Activated B cell treated with CpG ODN at 0.5 μM for 24 hours (primary cell): ENCODE measurements around the gene ZDHHC8. TPM values are rescaled to one million over a fixed set of nuclear protein-coding genes. Genes with fewer than 3 reads are reported as not detected.

Experiments used
- ATAC-seq: fragments of 200-7000 bp; cut with Tn5 transposase; one replicate; pipeline ENCODE4 v1.10.0; 2021; ENCODE audit warnings: low read depth, mild to moderate bottlenecking, moderate library complexity
- CTCF ChIA-PET: fragments of 350-600 bp; sonication (Branson Sonifier 250); formaldehyde crosslinking; loops from one replicate; lab custom pipeline; 2021; ENCODE audit warnings: antibody characterized with exemption; lab: Charles Lee
- POLR2A ChIA-PET: fragments of 350-600 bp; sonication (Branson Sonifier 250); formaldehyde crosslinking; loops from one replicate; lab custom pipeline; 2021; ENCODE audit warnings: antibody characterized with exemption; lab: Charles Lee
- DNase-seq: peaks from one replicate; pipeline ENCODE4 v3.0.0; 2022
- H3K27ac Mint-ChIP-seq: one replicate; pipeline ENCODE4 v1.8.0; 2020; ENCODE audit warnings: mixed read lengths
- H3K27me3 Mint-ChIP-seq: one replicate; pipeline ENCODE4 v1.8.0; 2021; ENCODE audit warnings: mixed read lengths
- H3K36me3 Mint-ChIP-seq: one replicate; pipeline ENCODE4 v1.8.0; 2021; ENCODE audit warnings: low read depth, mixed read lengths
- H3K4me1 Mint-ChIP-seq: one replicate; pipeline ENCODE4 v1.8.0; 2021; ENCODE audit warnings: mixed read lengths
- H3K4me3 Mint-ChIP-seq: one replicate; pipeline ENCODE4 v1.8.0; 2020; ENCODE audit warnings: mild to moderate bottlenecking, mixed read lengths
- H3K9me3 Mint-ChIP-seq: one replicate; pipeline ENCODE4 v1.8.0; 2020; ENCODE audit warnings: mixed read lengths
- intact Hi-C: fragments of 100-400 bp; cut with micrococcal nuclease; formaldehyde crosslinking; loops from one replicate; pipeline ENCODE4 v1.15.1; 2024
- total RNA-seq: library from RNA; stranded (reverse); gene quantifications from 2 replicates; pipeline ENCODE4 v1.2.3, GENCODE V29; 2022
- TF ChIP-seq, protein P1 (sequence below): fragments of 200-600 bp; IDR thresholded peaks from one replicate; pipeline ENCODE4 v1.8.0; 2022; ENCODE audit warnings: antibody characterized with exemption, mild to moderate bottlenecking

ZDHHC8 gene
- total RNA-seq, 1 donor from 2014 or later: 65.6 TPM

DNA sequence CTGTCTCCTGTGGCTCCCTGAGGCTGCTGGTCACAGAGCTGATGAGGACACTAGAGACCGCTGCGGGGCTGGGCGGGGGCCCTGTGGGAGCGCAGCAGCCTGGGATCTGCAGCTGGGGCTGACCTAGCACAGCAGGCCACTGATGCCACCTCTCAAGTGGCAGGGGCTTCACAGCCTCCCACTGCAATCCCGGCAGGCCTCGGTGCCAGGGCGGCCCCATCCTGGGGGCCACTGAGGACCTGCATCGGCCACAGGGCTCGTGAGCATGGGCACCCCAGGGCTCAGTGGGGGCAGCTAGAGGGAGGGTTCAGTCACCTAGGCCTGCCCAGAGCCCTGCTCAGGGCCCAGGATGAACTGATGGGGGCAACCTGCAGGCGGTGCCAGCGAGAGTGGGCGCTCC lies 33.8 kb downstream of the ZDHHC8 start:
- no peaks in the 10 kb centered on the region for H3K36me3 Mint-ChIP-seq
- intact Hi-C loops: no loop called here
- peaks cover under 1% of the 10 kb centered on the region for H3K27me3 Mint-ChIP-seq
- no peaks in the 10 kb centered on the region for H3K9me3 Mint-ChIP-seq
- ChIA-PET POLR2A (no interaction called here), CTCF (no interaction called here)
- no peaks in the 10 kb centered on the region for H3K4me1 Mint-ChIP-seq
- ATAC-seq (no peak), DNase-seq (no peak)
- H3K27ac Mint-ChIP-seq: no peak overlapping the region
- H3K4me3 Mint-ChIP-seq: no peak overlapping the region
- TF ChIP-seq, protein P1, sequence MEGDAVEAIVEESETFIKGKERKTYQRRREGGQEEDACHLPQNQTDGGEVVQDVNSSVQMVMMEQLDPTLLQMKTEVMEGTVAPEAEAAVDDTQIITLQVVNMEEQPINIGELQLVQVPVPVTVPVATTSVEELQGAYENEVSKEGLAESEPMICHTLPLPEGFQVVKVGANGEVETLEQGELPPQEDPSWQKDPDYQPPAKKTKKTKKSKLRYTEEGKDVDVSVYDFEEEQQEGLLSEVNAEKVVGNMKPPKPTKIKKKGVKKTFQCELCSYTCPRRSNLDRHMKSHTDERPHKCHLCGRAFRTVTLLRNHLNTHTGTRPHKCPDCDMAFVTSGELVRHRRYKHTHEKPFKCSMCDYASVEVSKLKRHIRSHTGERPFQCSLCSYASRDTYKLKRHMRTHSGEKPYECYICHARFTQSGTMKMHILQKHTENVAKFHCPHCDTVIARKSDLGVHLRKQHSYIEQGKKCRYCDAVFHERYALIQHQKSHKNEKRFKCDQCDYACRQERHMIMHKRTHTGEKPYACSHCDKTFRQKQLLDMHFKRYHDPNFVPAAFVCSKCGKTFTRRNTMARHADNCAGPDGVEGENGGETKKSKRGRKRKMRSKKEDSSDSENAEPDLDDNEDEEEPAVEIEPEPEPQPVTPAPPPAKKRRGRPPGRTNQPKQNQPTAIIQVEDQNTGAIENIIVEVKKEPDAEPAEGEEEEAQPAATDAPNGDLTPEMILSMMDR: no peak

DNA sequence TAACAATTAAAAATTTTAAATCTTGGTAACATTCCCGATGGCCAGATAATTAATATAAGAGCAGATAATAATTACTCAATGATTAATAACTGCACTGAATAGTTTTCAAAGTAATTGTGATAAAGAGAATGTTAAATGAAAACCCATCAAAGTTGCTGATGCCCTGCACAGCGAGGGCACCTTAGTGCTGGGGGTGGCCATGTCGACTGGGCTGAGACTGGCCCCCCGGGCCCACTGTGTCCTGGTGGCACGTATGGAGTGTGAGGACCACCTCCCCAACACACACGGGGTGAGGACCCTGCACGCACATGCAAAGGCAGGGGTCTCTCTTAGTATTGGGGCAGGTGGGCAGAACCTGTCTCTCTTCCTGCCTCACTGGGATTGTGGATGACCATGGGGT lies 34.3 kb downstream of the ZDHHC8 start:
- Mint-ChIP-seq H3K27ac (no peak overlapping the region), H3K4me1 (no peaks in the 10 kb centered on the region), H3K9me3 (no peaks in the 10 kb centered on the region), H3K27me3 (peaks cover 2% of the 10 kb centered on the region), H3K4me3 (no peak overlapping the region), H3K36me3 (no peaks in the 10 kb centered on the region)
- intact Hi-C loops: no loop called here
- DNase-seq: no peak
- ChIA-PET POLR2A (no interaction called here), CTCF (no interaction called here)
- no peak for ATAC-seq
- TF ChIP-seq, protein P1: no peak

DNA sequence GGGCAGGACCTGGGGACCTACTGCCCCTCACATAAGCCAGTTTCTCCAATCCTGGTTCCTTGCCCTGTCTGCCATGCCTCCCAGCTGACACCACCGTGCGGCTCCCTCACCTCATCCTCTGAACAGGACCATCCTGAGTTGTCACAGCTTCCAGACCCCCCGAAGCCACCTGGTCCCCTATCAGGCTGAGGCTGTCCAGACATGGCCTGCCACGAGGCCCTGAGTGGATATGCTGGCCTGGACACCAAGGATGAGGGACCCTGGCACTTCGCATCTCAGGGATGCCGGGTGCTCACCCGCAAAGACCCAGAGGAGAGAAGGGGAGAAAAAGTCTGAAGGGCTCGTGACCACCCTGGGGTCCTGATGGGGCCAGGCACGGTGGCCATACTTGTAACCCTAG lies 35.1 kb downstream of the ZDHHC8 start:
- Mint-ChIP-seq H3K4me1 (no peaks in the 10 kb centered on the region), H3K27ac (no peak overlapping the region), H3K4me3 (no peak overlapping the region), H3K9me3 (no peaks in the 10 kb centered on the region), H3K36me3 (no peaks in the 10 kb centered on the region), H3K27me3 (peaks cover 2% of the 10 kb centered on the region)
- intact Hi-C loops: no loop called here
- ChIA-PET POLR2A (no interaction called here), CTCF (no interaction called here)
- DNase-seq (no peak), ATAC-seq (no peak)
- TF ChIP-seq, protein P1: no peak

DNA sequence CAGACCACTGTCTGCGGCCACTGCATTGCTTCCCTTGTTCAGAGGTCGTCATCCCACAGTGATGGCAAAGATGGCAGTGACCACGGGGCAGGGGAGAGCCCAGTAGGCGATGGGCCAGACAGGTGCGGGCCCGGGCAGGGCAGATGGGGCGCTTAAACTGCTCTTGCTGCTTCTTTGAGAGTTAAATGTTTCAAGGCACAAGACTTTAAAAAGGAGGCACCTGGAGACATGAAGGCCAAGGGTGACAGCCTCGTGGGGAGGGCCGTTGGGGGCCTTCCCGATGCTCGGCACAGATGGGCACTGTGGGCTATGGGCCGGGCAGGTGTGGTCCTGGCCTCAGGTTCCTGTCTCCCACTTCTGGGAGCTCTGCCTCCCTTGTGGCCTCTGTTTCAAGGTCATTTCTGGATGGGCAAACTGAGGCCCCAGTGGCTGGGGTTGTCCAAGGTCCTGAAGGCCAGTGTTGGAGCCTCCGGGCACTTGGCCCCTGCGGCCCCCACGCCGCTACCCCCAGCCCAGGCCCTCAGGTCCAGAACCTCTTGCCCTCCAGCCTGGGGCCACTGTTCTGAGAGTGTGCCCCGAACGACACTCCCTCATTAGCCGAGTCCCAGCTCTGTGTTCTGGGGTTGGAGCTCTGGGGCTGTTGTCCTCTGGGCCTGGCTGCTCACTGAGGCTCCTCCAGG lies 36.2 kb downstream of the ZDHHC8 start:
- intact Hi-C loops: no loop called here
- POLR2A ChIA-PET: no interaction called here
- DNase-seq (no peak), ATAC-seq (no peak)
- Mint-ChIP-seq H3K9me3 (no peaks in the 10 kb centered on the region), H3K27ac (no peak overlapping the region), H3K27me3 (peaks cover 2% of the 10 kb centered on the region), H3K4me1 (no peaks in the 10 kb centered on the region), H3K36me3 (no peaks in the 10 kb centered on the region), H3K4me3 (no peak overlapping the region)
- TF ChIP-seq, protein P1: no peak
- CTCF ChIA-PET: no interaction called here

DNA sequence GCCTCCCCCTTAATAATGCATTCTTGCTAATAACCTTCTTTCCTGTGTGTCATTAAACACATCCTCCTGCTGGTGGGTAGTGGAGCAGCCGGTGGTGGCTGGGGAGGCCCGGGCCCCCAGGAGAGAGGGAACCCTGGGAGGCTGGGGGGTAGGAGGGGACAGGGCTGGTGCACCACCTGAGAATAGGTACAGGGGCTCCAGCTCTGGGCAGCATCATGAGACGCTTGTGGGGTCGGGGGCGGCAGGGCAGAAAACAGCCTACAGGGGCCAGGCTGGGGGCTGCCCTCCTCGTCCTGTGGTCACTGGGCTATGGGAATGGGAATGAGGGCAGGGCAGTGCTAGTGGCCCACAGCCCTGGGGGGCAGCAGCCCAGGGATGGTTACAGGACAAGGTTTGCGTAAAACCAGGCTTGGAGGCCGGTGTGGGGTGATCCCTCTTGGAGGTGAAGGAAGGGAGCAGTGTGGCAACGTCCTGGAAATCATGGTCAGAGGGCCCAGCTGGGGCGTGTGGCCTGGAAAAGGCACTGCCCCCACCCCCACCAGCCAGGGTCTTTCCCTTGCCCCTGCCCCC lies 37.7 kb downstream of the ZDHHC8 start:
- no peaks in the 10 kb centered on the region for H3K36me3 Mint-ChIP-seq
- CTCF ChIA-PET: no interaction called here
- no peak for DNase-seq
- TF ChIP-seq, protein P1: no peak
- peaks cover 2% of the 10 kb centered on the region for H3K27me3 Mint-ChIP-seq
- no peaks in the 10 kb centered on the region for H3K9me3 Mint-ChIP-seq
- no peaks in the 10 kb centered on the region for H3K4me1 Mint-ChIP-seq
- POLR2A ChIA-PET: no interaction called here
- no peak overlapping the region for H3K27ac Mint-ChIP-seq
- intact Hi-C loops: no loop called here
- no peak overlapping the region for H3K4me3 Mint-ChIP-seq
- no peak for ATAC-seq
